KOPT-K1 (cell line): ENCODE results near the gene SPATS2L.
A peak's percentile ranks its signal among the peaks of the same experiment; 100 is the strongest.

Source experiments
- H3K27ac ChIP-seq: fragments of 200-600 bp; sonication (generic); 2 replicates; pipeline ENCODE4 v1.5.1; 2016; ENCODE audit warnings: antibody characterized with exemption, mild to moderate bottlenecking, low read depth, low read length; ENCODE audit not compliant: poor library complexity, severe bottlenecking
- H3K36me3 ChIP-seq: fragments of 200-600 bp; sonication (generic); 2 replicates; pipeline ENCODE4 v1.5.1; 2017; ENCODE audit warnings: antibody characterized with exemption, mild to moderate bottlenecking, low read length, moderate library complexity; ENCODE audit not compliant: insufficient read depth
- H3K9me3 ChIP-seq: fragments of 200-600 bp; sonication (generic); 2 replicates; pipeline ENCODE4 v1.5.1; 2017; ENCODE audit warnings: antibody characterized with exemption, low read length, mild to moderate bottlenecking; ENCODE audit not compliant: insufficient read depth, poor library complexity, severe bottlenecking

Gene SPATS2L

DNA sequence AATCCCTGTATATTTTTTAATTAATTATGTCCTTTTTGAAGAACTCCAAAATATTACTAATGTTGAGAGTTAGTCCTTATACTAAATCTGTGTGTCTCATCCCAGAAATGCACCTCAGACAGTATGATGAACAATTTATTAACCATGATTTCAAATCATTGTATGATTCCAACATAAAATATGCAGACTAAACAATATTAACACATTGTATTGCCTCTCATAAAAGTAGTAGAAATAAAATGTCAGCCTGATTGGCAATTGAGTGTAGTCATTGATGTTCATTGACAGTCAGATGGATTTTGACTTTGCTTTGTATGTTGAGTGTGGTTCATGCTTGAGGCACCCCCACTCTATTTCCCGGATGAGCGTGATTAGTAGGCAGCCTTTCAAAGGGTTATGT, 145.9 kb downstream of the SPATS2L start:
- Histone ChIP-seq H3K36me3 (no peaks in the 10 kb centered on the region), H3K27ac (no peak overlapping the region), H3K9me3 (no peaks in the 10 kb centered on the region)

DNA sequence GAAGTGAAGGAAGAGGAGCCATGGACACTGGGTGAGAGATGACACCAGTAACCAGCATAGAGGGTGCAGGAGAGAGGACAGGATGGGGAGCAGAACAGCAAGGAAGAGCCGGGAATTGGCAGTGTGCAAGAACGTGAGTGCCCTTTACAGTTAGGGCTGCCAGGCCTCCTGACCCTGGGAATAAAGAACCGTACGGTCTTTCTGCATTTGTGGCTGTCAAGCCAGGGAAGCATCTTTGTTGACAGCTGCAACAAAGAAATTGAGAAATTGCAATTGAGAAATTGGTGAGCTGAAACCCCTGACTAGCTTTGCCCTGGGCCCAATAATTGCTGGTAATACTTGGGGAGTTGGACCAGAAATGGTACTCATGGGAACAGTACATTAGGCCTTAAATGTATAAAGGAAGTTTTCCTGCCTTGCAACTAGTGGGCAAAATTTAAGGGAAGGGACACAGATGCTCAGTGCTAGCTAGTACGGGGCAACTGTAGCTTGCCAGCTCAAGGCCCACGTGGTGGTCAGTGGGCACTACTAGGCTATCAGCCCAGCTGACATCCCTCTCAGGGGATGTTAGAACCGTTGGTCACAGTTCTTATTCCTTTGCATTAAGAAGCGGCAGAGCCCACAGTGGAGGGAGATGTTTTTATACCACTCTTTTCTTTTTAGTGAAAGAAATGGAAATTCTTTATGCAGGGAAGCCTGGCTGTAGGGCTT, 146.8 kb downstream of the SPATS2L start:
- H3K27ac ChIP-seq = no peak overlapping the region
- H3K9me3 ChIP-seq = no peaks in the 10 kb centered on the region
- no peaks in the 10 kb centered on the region for H3K36me3 ChIP-seq

DNA sequence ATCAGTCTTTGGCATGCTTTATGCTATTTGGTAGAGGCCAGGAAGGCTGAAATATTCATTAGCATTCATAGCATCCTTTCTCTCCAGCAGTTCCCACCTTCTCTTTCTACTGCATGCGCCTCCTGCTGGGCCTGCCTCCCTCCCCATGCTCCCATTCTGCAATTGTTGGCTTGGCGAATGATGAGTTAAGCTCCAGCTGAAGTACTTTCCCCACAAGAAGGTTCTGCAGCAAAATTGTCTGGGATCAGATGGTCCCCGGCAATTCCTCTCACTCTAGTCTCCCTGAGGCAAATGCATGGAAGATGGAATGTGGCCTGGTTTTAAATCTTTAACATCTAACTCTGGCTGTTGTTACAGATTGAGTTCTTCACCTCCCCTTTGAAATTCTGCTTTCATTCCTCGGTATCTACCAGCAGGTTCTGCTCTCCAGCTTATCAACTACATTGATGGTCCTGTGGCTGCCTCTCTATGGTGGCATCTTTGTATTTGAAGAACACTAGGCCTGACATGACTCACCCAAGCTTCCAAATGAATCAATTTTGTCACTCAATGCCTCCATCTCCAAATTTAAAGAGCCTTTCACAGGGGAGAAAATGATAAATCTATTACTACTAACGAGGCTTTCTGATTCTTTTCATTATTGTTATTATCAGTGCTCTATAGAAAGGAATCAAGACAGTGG, 147.5 kb downstream of the SPATS2L start:
- Histone ChIP-seq H3K9me3 (no peaks in the 10 kb centered on the region), H3K36me3 (no peaks in the 10 kb centered on the region), H3K27ac (no peak overlapping the region)

DNA sequence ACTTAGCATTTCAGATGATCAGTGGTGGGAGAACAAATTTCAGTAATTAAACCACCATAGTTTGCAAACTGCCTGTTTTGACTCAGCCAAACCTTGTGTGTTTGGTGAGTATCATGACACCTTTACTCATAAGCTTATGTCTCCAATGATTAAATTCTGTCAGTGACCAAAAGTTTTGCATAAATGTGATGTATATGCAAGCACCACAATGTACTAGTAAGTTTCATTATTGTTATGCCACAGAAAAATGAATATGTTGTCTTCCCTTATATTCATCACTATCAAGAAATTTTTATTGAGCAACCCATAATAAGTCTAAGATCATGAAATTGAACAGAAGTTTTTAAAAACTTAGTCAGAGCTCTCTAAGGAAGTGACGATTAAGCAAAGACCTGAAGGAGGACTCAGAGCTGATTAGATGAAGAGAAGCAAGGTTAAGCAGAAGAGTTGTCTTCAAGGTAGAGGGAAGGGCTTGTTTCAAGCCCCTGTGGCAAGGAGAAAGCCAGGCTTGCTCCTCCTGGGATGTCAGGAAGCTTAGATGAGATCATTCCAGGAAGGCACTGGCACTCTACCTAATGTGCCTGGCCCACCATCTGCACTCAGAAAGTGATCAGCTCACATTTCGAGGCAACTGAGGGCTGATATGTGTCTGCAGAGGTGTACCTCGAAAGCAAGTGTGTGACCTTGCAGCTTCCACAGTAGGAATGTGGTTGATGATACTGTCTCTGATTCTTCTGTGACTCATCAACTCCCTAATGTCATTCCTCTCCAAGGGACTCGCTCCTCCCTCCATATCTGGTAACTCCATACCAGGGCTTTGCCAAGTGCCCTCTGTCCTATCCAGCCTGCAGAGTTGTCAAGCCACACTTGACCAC, 148.7 kb downstream of the SPATS2L start:
- H3K36me3 ChIP-seq = no peaks in the 10 kb centered on the region
- H3K9me3 ChIP-seq = no peaks in the 10 kb centered on the region
- H3K27ac ChIP-seq = no peak overlapping the region

DNA sequence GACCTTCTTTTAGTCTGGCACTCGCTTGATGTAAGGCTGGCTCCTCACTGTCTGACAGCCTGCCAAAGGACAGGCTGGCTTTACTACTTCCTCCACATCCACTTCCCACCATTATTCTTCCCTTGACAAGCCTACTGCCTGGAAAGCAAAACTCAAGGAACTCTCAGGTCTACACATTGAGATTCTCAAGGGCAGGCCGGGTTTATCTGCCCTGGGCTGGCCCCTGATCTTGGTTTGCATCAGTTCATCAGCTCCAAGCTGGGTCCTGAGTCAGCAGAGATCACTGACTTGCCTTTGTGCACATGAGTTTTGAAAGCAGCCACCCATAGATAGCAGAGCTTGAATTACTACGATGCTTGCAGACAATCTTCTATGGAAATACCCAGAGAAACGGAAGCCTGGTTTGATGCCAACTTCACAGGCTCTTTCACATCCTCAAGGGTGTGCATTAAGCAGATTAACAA, 149.5 kb downstream of the SPATS2L start:
- Histone ChIP-seq H3K9me3 (no peaks in the 10 kb centered on the region), H3K36me3 (no peaks in the 10 kb centered on the region), H3K27ac (no peak overlapping the region)

DNA sequence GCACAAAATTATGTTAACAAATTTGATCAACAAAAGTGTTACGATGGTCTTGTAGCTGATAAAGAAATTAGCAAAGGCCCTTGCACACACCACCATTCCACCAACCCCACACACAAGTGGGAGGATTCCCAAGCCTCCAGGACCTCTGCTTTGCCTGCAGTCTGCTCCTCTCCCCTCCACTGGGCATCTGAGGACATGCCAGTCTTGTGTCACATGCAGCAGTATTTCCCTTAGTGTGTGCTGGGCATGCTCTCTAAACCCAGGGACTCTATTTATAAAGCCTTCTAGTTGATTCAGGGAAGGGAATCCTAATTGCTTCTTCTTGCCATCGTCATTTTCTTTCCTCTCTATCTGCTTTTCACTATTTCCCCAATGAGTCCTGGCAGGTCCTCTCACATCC, 150.1 kb downstream of the SPATS2L start:
- H3K27ac ChIP-seq = no peak overlapping the region
- no peaks in the 10 kb centered on the region for H3K36me3 ChIP-seq
- H3K9me3 ChIP-seq = no peaks in the 10 kb centered on the region

DNA sequence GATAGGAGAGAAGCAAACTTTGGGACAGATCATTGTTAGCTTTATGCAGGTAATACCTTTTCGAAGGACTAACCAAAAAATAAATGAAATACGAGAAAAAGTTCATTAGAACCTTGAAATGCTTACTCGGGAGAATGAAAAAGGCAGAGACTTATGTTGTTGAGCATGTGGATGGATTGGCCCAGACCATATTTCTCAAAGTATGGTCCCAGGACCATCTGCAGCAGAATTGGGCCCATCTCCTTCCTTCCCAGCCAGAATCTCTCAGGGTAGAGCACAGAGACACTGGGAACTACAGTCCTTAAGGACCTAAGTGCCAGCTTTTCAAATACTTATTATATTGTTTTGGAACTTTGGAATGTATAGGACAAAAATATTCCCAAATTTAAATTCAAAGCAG, 152.6 kb downstream of the SPATS2L start:
- Histone ChIP-seq H3K36me3 (no peaks in the 10 kb centered on the region), H3K27ac (no peak overlapping the region)

DNA sequence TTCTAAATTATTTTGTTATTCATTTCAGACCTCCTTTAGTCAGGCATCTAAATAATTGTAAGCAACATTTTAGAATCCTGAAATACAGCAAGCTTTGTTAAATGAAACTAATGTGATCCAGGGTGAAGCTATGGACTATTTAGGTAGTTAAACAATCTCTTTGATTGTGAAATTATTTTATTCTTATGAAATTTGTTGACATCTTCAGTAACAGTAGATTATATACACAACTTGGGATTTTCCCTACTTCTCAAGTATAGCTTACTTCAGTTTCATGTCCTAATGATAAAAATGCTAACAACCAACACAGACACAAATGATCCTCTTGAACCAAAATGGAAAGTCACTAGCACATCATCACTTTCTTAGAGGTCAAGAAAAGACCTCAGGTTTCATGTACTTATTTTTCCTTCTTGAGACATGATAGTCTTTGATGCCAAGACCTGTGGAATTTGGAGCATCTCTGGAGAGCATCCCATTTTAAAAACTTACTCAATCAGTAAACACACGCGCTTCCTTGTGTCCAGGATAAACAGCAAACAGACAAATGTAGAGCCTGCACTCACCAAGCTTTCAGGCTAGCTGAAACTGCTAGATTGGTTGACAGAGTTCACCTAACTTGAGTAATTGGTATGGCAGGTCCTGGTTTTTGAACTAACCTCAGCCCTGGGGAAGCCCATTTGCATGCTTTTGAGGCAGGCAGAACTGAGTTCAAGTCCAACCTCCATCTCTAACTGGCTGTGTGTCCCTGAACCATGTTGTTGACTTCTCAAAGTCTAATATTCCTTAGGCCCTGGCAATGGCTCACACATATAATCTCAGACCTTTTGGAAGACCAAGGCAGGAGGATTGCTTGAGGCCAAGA, 155.6 kb downstream of the SPATS2L start:
- H3K9me3 ChIP-seq = no peaks in the 10 kb centered on the region
- no peak overlapping the region for H3K27ac ChIP-seq
- no peaks in the 10 kb centered on the region for H3K36me3 ChIP-seq

More for the DNA sequence above, 152.6 kb downstream of the SPATS2L start:
- H3K9me3 ChIP-seq = no peaks in the 10 kb centered on the region

DNA sequence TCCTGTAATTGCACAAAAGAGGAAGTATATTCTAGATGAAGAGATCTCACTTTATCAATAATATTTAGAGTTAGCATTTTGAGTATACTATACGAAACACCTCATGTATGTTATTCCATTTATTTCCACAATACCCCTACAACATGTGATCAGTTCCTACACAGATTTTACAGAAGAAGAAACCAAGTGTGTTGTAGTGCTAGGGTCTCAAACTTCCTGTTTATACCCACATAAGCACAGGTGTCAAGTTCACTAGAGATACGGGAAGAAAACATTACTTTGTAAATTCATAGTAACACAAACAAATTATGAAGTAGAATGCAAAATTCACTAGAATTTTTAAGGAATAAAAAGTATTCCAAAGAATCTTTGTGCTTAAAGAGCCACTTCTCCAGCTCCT, 157.0 kb downstream of the SPATS2L start:
- H3K36me3 ChIP-seq = no peaks in the 10 kb centered on the region
- no peak overlapping the region for H3K27ac ChIP-seq
- no peaks in the 10 kb centered on the region for H3K9me3 ChIP-seq

DNA sequence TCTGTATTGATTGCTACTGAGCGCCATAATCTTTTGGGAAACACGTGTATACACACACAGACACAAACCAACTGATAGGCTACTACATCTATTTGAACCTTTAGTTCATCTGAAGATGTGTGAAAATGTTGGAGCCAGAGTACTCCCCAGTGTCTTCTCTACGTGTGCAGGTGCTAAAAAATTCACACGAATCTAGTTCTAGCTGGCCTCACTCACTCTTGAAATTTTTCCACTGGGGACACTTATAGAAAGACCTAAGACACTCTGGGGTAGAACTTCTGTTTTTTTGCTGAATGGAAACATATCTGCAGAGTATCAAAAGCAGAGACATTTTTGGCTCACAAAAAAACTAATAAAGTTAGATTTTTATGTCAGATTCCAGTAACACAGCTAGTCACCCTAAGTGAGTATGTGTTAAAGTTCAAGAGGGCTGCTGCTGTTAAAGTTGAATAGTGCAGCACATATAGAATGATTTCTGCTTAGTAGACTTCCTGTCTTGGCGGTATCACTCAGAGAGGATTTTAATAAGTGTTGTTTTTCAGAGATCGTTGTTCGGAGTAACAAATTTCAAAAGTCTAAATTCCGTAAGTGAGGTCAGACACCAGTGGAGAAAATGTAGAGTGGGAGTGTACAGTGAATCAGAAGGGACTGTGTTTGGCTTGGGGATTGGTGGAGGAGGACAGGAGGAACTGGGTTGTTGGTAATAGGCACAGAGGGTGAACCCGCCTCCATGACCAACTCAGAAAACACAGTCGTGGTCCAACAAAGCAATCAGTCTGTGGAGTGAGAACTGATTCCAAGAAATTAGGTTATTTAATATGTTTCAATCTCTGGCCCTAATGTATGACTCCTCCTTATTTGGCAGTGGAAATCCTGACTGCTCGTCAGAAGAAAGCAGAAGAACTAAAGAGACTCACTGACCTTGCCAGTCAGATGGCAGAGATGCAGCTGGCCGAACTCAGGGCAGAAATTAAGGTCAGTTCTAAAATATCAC, 160.2 kb downstream of the SPATS2L start:
- no peak overlapping the region for H3K27ac ChIP-seq
- H3K36me3 ChIP-seq = no peaks in the 10 kb centered on the region
- H3K9me3 ChIP-seq = no peaks in the 10 kb centered on the region

DNA sequence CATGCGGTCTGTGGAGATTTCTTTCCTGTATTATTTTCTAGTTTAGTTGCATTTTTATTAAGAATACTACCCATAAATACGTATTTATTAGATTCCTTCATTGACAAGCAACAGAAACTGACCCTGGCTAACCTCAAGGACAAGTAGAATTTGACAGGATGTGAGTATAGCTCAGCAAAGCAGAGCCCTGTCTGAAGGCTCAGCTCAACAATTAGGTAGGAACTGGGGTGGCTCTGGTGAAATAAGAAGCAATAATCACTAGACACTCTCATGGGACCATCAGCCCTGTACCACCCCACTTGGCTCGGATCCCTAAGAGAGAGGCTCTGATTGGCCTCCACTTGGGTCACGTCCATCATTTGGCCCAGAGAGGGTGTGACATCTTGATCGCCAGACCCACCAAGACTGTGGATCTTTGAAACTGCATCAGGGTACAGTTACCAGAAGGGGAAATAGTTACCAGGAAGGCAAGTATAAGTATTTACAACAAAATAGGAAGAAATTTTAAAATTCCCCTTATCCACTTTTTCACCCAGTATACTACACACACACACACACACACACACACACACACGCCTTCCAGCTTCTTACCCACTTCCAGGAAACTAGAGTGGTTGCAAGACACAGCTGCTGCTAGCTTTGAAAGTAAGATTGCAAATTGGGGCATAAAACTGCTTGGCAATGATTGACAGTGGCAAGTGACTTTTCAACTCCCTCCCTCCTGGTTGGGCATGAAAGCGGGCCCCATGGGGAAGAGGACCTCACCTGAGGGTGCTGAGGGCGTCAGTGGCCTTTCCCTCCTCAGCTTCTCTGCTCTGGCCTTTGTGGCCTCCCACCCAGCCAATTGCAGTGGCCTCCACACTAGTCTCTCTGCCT, 161.6 kb downstream of the SPATS2L start:
- H3K27ac ChIP-seq = peak overlapping the region; percentile 33

DNA sequence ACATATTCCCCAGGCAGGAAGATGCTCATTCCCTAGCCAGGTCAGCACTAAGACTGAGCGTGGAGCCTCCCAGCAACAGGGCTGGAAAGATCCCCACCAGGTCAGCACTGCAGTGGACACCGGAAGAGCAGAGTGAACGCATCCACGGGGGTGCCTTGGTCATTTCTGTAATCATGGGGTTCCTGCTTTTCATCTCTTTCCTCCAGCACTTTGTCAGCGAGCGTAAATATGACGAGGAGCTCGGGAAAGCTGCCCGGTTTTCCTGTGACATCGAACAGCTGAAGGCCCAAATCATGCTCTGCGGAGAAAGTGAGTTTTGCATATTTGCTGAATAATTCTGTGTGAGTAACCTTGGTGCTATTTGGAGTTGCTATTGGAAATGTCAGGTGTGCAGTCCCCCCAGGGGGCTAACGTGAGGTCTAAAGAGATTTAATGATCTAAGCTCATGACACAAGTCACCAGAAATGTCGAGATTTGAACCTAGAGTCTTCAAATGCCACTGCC, 163.3 kb downstream of the SPATS2L start:
- Histone ChIP-seq H3K36me3 (no peaks in the 10 kb centered on the region), H3K9me3 (no peaks in the 10 kb centered on the region), H3K27ac (no peak overlapping the region)

More for the DNA sequence above, 161.6 kb downstream of the SPATS2L start:
- Histone ChIP-seq H3K9me3 (no peaks in the 10 kb centered on the region), H3K36me3 (no peaks in the 10 kb centered on the region)

DNA sequence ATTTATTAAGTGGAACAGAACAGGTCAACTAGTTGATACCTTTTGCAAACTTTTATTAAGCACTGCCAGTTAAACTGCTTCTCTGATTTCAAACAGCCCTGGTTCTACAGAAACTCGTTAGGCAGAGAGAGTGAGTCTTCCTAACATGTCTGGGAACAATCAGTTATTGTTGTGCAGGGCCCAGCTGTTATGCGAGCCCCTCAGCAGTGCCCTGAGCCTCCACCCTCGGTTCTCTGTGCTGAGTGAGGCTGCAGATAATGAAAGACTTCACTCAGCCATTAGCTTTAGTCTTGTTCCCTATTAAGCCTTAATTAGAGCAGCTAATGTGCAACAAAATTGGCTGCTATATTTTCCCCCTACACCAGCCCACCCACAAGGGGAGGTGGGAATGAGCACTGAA, 163.7 kb downstream of the SPATS2L start:
- H3K27ac ChIP-seq = no peak overlapping the region
- no peaks in the 10 kb centered on the region for H3K36me3 ChIP-seq
- H3K9me3 ChIP-seq = no peaks in the 10 kb centered on the region
